Smooth muscle cell of the brain vasculature (primary cell): ENCODE data around the gene PCDH1.

Experiments
- DNase-seq: peaks from one replicate; pipeline ENCODE4 v3.0.0-alpha.2; 2012; ENCODE audit warnings: low read depth, low spot score

PCDH1 gene

GRCh38 chr5:141873933-141874261 lies 4.3 kb downstream of the PCDH1 start:
- DNase-seq: no peak

- no peak for DNase-seq
Observed at GRCh38 chr5:141872496-141873356, 5.5 kb downstream of the PCDH1 start.

- no peak for DNase-seq
Observed at GRCh38 chr5:141871870-141872269, 6.3 kb downstream of the PCDH1 start.

- no peak for DNase-seq
Observed at GRCh38 chr5:141870871-141871270, 7.3 kb downstream of the PCDH1 start.

- no peak for DNase-seq
Observed at GRCh38 chr5:141870228-141870627, 8.0 kb downstream of the PCDH1 start.

- no peak for DNase-seq
Observed at GRCh38 chr5:141869514-141869913, 8.7 kb downstream of the PCDH1 start.

GRCh38 chr5:141869040-141869439 lies 9.2 kb downstream of the PCDH1 start:
- no peak for DNase-seq

- no peak for DNase-seq
Observed at GRCh38 chr5:141868541-141868940, 9.7 kb downstream of the PCDH1 start.

GRCh38 chr5:141867651-141868050 lies 10.6 kb downstream of the PCDH1 start:
- DNase-seq: no peak

- DNase-seq: no peak
Observed at GRCh38 chr5:141867139-141867538, 11.1 kb downstream of the PCDH1 start.

- no peak for DNase-seq
Observed at GRCh38 chr5:141866096-141866495, 12.1 kb downstream of the PCDH1 start.

- DNase-seq: no peak
Observed at GRCh38 chr5:141865406-141865805, 12.8 kb downstream of the PCDH1 start.

- DNase-seq: no peak
Observed at GRCh38 chr5:141864371-141865370, 13.5 kb downstream of the PCDH1 start.

GRCh38 chr5:141863569-141864178 lies 14.5 kb downstream of the PCDH1 start:
- DNase-seq: no peak

GRCh38 chr5:141862936-141863543 lies 15.2 kb downstream of the PCDH1 start:
- no peak for DNase-seq

GRCh38 chr5:141861194-141861593 lies 17.0 kb downstream of the PCDH1 start:
- DNase-seq: no peak

GRCh38 chr5:141858079-141858765 lies 20.0 kb downstream of the PCDH1 start:
- no peak for DNase-seq

GRCh38 chr5:141857226-141857625 lies 21.0 kb downstream of the PCDH1 start:
- DNase-seq: no peak

GRCh38 chr5:141856037-141856790 lies 22.0 kb downstream of the PCDH1 start:
- DNase-seq: no peak
